Pons (tissue), 1 donor: ENCODE data around the gene SCO2.

Source experiments
- DNase-seq: peaks from one replicate; pipeline ENCODE4 v3.0.0-alpha.2; 2016; ENCODE audit warnings: low spot score

Gene SCO2

DNA sequence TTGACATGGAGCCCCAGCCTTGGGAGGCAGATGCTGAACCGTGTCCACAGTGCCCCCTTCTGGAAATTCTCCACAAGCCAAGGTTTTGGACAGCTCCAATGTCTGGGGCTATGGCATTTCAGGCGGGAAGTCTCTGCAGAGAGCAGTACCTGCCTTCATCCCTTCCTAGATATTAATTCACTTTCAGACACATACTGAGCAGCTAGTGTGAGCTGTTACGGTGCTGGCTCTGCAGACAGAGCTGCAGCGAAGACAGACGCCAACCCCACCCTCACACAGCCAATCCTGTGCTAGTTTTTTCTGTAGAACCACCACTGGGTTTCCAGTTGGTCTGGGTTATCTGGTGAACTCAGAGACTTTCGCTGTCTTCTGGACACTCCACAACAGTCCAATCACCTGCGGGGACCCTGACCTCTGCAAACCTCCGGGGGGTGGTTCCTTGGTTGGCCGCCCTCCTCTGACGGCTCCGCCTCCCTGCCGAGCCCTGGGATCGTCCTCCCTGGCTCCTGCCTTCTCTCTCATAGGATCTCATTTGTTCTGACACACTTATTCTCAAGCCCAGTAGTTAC is 27.0 kb downstream of the SCO2 start:
- peak; percentile 76 for DNase-seq

DNA sequence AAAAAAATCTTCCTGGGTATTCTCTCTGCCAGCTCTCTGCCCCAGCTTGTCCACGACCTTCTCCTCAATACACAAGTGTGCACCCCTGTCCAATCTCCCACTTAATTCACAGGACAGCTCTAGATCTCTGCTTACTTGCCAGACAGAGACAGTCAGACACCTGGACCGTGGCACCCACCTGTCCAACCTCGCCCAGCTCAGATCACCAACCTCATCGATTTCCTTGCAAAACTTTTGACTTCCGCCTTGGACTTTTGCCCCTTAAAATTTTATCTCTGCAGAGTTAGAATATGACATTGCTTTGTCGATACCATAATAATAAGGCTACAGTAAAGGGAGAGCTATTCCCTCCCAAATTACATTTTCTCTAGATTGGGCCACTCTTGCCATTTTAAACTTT is 28.3 kb downstream of the SCO2 start:
- no peak for DNase-seq

DNA sequence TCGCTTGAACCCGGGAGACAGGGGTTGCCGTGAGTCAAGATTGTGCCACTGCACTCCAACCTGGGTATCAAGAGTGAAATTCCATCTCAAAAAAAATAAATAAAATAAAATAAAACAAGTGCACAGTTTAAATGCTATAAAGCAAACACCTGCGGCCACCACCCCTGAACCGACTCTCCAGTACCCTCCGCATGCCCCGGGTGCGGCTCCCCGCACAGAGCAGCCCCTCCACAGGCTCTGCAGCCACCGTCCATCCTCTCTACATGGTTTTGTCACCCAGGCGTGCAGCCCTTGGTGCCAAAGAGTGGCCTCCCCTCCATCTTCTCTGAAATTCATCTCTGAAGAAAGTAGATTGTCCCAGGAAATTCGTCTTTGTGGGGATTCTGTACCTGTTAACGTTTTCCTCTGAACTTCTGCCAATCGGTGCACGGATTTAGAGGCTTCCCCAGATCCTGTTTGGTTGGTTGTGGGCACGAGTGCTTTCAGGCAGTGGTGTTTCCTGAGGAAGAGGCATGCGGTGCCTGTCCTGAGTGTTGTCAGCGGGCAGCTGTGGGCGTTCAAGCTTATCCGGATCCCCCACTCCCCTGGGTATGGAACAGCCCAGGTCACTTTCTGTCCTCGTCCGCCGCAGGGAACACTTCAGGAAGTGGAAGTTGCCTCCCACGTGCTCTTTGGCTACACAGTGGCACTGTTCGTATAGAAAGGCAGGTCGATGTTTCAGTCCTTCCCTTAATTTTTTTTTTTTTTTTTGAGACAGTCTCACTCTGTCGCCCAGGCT is 34.7 kb downstream of the SCO2 start:
- no peak for DNase-seq

DNA sequence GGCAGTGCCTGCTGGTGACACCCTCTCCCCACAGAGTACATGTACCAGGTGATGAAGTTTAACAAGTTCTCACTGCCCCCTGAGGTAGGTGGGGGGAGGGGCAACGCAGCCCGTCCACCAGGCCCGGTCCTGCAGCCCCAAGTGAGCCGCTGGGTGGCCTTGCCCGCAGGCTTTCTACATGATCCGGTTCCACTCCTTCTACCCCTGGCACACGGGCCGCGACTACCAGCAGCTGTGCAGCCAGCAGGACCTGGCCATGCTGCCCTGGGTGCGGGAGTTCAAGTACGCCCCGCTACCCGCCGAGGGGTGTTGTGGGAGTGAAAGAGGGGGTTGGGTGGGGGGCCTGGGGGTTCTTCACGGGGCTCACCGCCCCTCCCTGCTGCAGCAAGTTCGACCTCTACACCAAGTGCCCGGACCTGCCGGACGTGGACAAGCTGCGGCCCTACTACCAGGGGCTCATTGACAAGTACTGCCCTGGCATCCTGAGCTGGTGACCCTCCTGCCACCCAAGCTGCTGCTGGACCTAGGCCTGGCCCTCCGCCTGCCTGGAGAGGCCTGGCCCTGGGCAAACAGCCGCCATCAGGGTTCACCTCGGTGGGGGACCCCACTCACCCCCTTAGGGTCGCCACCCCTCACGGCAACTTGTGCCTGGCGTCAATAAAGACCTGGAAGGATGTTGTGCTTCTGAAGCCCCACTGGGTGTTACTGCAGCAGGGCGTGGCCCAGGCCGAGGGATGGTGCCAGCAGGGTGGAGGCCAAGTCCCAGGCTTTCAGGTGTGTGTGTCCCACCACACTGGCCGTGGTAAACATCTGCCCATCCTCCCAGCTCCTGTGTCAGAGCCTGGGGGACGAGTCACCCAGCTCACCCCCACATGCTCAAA is 35.8 kb downstream of the SCO2 start:
- no peak for DNase-seq

DNA sequence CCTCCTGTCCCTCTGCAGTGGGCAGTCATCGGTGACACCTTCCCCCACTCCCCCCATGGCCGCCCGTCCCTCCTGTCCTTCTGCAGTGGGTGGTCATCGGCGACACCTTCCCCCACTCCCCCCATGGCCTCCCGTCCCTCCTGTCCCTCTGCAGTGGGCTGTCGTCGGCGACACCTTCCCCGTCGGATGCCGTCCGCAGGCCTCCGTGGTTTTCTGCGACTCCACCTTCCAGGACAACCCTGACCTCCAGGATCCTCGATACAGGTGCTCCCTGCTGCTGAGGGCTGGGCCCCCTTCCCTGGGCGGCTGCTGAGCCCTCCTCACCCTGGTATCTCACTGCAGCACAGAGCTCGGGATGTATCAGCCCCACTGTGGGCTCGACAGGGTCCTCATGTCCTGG is 36.5 kb downstream of the SCO2 start:
- no peak for DNase-seq

DNA sequence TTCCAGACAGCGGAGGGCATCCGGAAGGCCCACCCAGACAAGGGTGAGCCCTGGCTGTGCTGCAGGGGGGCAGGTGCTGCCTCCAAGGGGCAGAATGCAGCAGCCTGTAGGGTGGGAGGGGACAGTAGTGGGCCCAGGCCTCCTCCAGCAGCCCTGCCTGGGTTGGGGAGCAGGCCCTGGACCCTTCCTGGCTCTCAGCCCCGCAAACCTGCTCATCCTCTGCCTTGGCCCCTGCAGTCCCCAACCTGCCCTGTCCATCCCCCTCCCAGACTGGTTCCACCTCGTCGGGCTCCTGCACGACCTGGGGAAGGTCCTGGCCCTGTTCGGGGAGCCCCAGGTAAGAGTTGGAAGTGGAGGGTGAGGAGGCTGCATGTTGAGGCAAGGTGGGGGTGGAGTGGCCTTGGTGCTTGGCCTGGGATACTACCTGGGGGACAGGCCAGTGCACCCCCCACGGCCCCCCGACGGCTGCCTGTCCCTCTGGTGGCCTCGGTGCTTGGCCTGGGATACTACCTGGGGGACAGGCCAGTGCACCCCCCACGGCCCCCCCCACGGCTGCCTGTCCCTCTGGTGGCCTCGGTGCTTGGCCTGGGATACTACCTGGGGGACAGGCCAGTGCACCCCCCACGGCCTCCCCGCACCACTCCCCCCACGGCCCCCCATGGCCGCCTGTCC is 37.3 kb downstream of the SCO2 start:
- DNase-seq, result no peak

DNA sequence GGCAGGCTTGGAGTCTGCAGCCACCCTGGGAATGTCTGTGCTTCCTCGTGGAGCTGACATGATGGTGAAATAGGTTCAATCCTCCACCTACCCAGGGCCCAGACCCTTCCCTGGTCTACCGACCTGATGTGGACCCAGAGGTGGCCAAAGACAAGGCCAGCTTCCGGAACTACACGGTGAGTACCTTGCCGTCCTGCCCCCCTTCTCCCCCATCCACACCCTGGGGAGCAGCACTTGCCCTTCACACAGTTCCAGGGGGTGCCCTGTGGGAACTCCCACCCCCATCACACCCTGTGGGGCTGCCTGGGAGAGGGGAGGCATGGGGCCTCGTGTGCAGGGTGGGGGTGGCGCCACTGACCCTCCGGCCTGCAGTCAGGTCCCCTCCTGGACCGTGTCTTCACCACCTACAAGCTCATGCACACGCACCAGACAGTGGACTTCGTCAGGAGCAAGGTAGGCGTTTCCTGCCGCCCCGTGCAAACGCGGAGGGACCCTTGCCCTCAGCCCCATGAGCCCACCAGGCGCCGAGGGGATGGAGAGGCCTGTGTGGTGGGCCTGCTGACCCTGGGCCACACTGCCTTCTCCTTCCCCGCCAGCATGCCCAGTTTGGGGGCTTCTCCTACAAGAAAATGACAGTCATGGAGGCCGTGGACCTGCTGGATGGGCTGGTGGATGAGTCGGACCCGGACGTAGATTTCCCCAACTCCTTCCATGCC is 38.0 kb downstream of the SCO2 start:
- no peak for DNase-seq

DNA sequence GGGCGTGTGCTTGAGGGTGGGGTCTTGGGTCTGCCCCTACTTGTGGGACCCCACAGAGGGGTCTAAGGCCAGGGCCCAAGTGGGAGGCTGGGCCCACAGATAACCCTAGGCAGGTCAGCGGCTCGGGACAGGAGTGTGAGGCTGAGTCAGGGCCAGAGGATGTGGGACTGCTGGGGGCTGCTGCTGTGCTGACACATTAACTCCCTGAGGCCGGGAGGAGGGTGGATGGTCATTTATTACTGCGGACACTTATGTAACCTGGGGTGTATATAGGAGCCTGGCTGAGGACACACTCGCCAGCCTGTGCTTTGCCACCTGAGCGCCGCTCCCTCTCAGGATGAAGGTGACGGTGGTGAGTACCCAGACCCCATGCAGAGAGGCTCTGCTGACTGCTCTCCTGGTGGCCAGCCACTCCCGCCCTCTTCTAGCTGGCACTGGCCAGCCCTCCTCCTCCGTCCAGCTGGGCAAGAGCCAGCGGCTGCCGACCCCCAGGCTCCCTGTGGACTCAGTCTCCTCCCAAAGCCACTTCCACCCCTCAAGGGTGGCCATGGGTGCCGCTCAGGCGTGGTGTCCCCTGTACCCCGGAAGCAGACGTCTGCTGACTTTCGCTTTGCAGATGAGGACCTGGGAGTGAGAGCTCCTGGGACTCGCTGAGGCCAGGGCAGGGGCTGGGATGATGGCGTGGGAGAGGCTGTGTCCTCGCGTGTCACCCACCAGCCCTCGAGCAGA is 38.7 kb downstream of the SCO2 start, which contains the start of gene MIOX:
Gene MIOX (plus strand): TSS at position 299 of the 729 bp plus-strand sequence. CDS start 39 bp downstream, at position 338.
- no peak for DNase-seq

DNA sequence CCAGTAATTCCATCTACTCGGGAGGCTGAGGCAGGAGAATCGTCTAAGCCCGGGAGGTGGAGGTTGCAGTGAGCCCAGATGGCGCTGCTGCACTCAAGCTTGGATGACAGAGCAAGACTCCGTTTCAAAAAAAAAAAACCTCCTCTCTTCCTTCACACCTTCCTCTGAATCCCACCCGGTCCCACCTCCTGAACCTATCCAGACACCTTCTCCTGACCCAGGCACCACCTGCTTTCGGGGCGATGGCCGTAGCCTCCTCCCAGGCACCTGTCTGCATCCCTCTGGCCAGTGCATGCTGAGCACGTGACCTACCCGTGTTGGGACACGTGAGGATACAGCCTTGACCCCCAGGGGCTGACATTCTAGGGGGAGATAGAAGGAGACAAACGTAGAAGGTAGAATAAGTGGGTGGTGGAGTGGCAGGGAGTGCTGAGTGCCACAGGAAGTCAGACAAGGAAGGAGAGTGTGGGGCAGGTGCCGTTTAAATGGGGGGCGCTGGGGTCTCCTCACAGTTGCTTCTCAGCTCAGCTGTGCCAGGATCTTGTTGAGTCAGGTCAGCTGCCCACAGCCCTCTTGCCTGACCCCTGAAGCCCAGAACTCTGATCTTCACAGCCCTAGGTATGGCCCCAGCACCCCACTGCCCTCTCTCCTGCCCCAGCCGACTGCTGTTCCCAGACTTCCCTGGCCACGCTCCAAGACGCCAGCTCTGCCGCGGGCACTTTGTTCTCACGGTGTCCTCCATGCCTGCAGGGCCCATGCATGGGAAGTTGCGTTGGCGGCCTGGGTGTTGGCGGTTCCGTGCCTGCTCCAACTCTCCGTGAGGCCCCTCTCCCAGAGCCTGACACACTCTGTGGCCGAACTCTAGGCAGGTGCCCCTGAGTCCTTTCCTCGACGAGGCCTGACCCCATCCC is 39.9 kb downstream of the SCO2 start:
- no peak for DNase-seq

DNA sequence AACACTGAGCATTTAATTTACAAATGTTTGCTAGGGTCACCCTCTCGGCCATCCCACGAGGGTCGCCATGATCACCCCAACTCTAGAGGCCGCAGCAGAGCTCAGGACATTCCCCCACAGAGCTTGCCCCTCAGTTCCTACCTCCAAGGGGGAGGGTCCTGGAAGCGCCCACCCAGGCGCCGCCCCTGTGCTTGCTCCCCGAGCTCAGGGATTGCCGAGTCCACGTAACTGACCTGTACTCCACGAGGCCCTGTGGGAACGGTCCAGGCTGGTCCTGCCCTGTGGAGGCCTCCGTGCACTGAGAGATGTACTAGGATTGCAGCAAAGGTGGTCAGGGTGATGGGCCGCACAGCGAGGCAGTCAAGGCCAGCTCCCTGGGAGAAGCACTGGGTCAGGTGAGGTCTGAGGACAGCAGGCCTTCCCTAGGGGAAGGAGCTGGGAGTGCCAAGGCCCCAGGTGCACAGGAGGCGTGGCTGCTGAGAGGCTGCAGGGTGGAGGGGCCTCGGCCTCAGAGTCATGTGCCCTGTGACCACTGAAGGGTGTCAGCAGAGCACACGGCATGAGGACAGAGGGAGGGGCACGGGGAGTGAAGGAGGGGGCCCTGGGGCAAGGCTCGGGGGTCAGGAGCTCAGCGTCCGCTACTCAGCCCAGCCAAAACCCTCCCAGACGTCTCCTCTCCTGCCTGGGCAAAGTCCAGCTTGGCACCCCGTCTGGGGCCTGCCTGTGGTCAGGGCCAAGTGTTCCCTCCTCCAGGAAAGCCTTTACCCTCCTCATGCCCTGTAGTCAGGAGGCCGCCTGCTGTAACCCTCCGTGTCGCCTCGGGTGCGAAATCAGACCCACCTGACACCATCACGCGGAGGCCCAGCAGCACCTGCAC is 41.2 kb downstream of the SCO2 start:
- DNase-seq, result no peak

DNA sequence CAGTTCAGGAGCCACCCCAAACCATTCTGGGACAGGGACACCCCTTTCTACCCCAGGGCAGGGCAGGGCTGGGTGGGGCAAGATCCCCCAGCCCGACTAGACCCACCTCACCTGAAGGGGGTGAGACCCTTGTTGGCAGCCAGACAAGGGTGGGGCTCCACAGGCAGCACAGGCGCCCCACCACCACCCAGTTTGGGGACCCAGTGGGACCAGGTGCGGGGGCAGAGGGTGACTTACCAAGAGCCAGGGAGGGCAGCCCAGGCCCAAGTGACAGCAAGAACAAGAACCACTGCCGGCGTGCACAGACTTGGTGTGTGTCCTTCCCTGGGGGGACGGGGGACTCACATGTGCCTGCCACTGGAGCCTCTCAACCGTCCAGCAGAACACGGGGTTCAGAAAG is 41.8 kb downstream of the SCO2 start:
- DNase-seq, result no peak

DNA sequence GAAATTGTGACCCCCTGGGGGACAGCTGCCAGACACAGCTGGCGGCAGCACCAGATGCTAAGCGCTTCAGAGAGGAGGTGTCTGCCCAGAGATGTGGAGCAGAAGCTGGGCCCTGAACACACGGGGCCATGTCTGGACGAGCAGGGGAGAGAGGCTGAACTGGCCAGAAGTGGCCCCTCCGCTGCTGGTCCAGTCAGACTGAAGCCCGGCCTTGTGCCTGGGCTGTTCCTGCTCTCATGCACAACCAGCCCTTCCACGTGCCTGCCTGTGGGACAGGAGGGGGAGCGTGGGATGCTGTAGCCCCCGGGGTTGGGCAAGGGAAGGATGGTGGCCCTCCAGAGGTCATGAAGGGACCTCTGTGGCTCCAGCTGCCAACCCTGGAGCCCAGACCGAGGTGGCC is 42.3 kb downstream of the SCO2 start:
- no peak for DNase-seq

DNA sequence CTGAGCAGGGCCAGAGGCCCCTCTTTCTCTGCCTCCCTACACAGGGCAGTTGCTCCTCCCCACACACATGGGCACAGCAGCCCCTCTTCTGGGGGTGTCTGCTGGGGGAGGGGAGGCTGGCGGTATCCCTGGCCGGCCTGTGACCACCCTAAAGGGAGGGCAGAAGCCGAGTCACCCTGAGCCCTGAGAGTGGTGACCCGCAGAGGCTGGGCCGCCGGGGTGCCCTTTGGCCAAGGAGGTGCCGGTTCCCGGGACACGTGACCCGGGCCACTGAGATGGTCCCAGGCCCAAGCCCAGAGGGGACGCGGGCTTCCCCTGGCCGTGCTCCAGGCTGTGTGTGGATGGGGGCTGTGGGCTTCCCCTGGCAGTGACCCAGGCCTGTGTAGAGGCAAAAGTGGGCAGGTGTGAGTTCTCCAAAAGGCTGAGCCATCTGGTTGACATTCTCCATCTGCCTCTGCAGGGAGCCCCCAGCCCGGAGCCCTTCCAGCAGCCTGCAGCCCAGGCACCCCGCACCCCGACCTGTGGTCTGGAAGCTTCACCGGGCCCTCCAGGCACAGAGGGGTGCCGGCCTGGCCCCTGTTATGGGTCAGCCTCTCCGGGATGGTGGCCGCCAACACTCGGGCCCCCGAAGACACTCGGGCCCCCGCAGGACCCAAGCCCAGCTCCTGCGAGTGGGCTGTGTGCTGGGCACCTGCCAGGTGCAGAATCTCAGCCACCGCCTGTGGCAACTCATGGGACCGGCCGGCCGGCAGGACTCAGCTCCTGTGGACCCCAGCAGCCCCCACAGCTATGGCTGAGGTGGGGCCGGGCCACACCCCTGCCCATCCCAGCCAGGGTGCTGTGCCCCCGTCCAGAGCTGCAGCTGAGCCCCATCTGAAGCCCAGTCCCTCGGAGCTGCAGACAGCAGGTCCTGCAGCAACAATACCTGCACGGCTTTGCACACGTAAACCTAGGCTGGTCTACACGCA is 43.0 kb downstream of the SCO2 start:
- no peak for DNase-seq

DNA sequence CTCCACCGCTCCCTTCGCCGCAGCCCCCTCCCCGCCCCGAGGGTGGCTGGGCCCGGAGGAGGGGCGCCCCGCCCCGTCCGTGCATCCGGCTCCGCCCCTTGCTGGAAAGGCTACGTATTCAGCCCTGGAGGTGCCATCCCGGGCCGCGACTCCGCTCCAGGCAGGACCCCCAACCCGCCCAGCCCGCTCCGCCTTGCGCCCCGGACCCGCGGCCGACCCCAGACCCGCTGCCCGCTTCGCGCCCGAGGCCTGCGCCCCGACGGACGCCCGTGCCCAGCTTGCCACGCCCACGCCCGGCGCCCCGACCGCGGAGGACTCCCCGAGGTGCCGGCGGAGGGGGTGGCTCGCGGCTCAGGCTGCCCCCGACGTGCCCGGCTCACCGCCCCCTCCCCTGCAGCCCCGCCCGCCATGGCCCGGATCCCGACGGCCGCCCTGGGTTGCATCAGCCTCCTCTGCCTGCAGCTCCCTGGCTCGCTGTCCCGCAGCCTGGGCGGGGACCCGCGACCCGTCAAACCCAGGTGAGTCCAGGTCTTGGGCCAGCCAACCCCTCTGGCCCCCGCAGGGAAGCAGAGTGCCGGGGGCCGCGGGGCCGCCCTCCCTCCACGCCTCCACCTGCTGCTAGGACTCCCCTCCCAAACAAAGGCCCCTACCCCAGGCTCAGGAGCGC is 43.8 kb downstream of the SCO2 start, which contains the start of gene ADM2:
Gene ADM2 (plus strand): TSS at position 104 of the 667 bp plus-strand sequence. CDS start 305 bp downstream, at position 409.
- DNase-seq, result no peak

DNA sequence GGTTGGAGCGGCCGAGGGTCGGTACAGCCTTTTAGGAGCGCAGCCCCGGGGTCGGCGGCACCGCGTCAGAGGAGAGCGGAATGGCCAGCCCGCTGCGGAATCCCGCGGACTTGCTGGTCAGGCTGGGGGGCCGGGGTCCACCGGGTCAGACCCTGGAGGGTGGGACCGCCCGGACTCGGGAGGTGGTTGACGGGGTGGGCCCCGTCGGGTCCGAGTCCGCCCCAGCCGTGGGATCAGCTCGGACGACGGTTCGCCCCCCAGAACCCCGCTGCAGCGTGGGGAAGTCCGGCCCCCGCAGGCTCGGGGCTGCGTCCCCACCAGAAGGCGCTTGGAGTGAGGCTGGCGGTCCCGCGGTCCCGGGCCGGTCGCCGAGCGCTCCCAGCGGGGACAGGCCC is 44.4 kb downstream of the SCO2 start:
- no peak for DNase-seq

DNA sequence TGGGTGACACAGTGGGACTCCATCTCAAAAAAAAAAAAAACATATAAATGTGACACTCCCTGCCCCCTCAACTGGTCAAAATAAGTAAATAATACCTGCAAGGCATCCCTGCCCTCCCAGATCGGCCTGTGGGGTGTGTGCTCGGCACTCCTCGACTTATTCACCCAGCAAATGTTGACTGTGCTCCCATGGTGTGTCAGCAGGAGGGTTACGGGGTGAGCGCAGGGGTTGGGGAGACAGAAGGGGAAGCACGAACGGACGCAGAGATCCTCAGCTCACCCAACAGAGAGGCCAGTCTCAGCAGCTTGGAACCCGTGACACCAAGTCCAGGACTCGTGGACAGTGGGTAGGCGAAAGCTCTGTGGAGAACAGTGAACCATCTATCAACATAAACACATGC is 45.7 kb downstream of the SCO2 start:
- no peak for DNase-seq

DNA sequence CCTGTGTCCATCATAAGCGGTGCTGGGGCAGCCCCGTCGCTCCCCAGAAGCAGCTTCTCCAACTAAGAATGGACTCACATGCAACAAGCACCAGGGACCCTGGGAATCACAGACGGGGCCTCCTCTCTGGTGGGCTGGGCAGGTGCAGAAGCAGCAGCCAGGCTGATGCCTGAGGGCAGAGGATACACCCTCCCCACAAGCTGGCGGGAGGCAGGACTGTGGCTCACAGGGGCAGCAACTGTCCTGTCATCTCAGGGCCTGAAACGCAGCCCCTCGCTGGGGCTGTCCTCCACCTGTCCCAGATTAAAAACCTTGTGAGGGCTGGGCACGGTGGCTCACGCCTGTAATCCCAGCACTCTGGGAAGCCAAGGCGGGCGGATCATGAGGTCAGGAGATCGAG is 47.5 kb downstream of the SCO2 start:
- DNase-seq, result no peak
